D721Med (cell line): ENCODE data around the gene SCFD2.
A peak's percentile ranks its signal among the peaks of the same experiment; 100 is the strongest.
"Not testable (repeated sequence)": the region's sequence is repeated elsewhere in the genome, so short reads cannot be mapped to it uniquely, and the experiment has no call there.

Source experiments
- DNase-seq: peaks from one replicate; pipeline ENCODE4 v3.0.0; 2011; ENCODE audit warnings: low spot score; ENCODE audit not compliant: insufficient read length
- FAIRE-seq: peaks from 2 replicates; lab custom pipeline; 2011; peaks lifted over from hg19 to GRCh38; lab: Jason Lieb, UNC
- CTCF ChIP-seq: IDR thresholded peaks from 2 replicates; pipeline ENCODE4 v1.5.1; 2012; ENCODE audit warnings: mild to moderate bottlenecking, control low read depth; ENCODE audit not compliant: insufficient read depth; ENCODE audit errors: missing control alignments

SCFD2 gene

GRCh38 chr4:53043891-53044650 lies 321.8 kb downstream of the SCFD2 start:
- FAIRE-seq (no peak), DNase-seq (no peak)
- no peak for TF ChIP-seq CTCF

GRCh38 chr4:53043055-53043454 lies 322.8 kb downstream of the SCFD2 start:
- peak; percentile 56 for FAIRE-seq
- no peak for TF ChIP-seq CTCF
- DNase-seq: no peak

GRCh38 chr4:53040851-53041250 lies 325.0 kb downstream of the SCFD2 start:
- TF ChIP-seq CTCF: no peak
- FAIRE-seq (no peak), DNase-seq (no peak)

GRCh38 chr4:53040459-53040815 lies 325.4 kb downstream of the SCFD2 start:
- no peak for TF ChIP-seq CTCF
- DNase-seq (no peak), FAIRE-seq (no peak)

GRCh38 chr4:53039741-53040458 lies 326.0 kb downstream of the SCFD2 start:
- TF ChIP-seq CTCF: no peak
- FAIRE-seq: no peak
- no peak for DNase-seq

GRCh38 chr4:53037892-53038291 lies 328.0 kb downstream of the SCFD2 start:
- no peak for TF ChIP-seq CTCF
- no peak for DNase-seq
- FAIRE-seq: no peak

GRCh38 chr4:53032908-53033307 lies 333.0 kb downstream of the SCFD2 start:
- not testable (repeated sequence) for DNase-seq, FAIRE-seq
